Measurements from ENCODE around the gene TNFAIP8L1.

- TF ChIP-seq YY1 (IDR thresholded peaks at IDR 0.05; ENCODE audit: insufficient read depth, insufficient read length) (no peak), SUZ12 (IDR thresholded peaks at IDR 0.05; ENCODE audit: extremely low read depth, insufficient read depth, insufficient read length) (no peak), ZNF274 (IDR thresholded peaks at IDR 0.05; ENCODE audit: low read depth, low read length) (no peak)
Measured at GRCh38 chr19:4602915-4603314, 36.4 kb upstream of the TNFAIP8L1 start.
